A673 (cell line): ENCODE measurements around the gene INO80C. TPM values are rescaled to one million over a fixed set of nuclear protein-coding genes. Genes with fewer than 3 reads are reported as not detected.

ENCODE experiments used
- BruUV-seq: library from RNA; stranded (reverse); fragments of 400-500 nt; replicated peaks from 2 replicates; lab custom pipeline; 2021; lab: Mats Ljungman, UMichigan
- CTCF ChIA-PET: fragments of 300-600 bp; sonication (Branson Sonifier 250); formaldehyde crosslinking; loops from one replicate; lab custom pipeline; 2022; ENCODE audit warnings: antibody characterized with exemption; lab: Charles Lee
- POLR2A ChIA-PET: fragments of 300-600 bp; sonication (Branson Sonifier 250); formaldehyde crosslinking; loops from one replicate; lab custom pipeline; 2022; ENCODE audit warnings: antibody characterized with exemption; ENCODE audit not compliant: low non-redundant PET; lab: Charles Lee
- DNase-seq: peaks from one replicate; pipeline ENCODE4 v3.0.0-alpha.2; 2015; ENCODE audit warnings: low spot score
- H3K27ac ChIP-seq: fragments of 200-600 bp; sonication (generic); 2 replicates; pipeline ENCODE4 v1.5.1; 2016; ENCODE audit warnings: mixed run types, low read depth, mild to moderate bottlenecking, mixed read lengths, antibody characterized with exemption, low read length; ENCODE audit not compliant: poor library complexity, severe bottlenecking
- H3K27me3 ChIP-seq: fragments of 200-600 bp; sonication (generic); replicated peaks from 2 replicates; pipeline ENCODE4 v1.6.1; 2017; ENCODE audit warnings: mixed run types, low read depth, mild to moderate bottlenecking, mixed read lengths, antibody characterized with exemption, low read length; ENCODE audit not compliant: insufficient read depth, poor library complexity
- H3K36me3 ChIP-seq: fragments of 200-600 bp; sonication (generic); 2 replicates; pipeline ENCODE4 v1.6.1; 2016; ENCODE audit warnings: mixed run types, mild to moderate bottlenecking, mixed read lengths, antibody characterized with exemption, low read length; ENCODE audit not compliant: insufficient read depth, poor library complexity, severe bottlenecking
- H3K4me1 ChIP-seq: fragments of 200-600 bp; sonication (generic); 2 replicates; pipeline ENCODE4 v1.6.1; 2017; ENCODE audit warnings: mixed run types, mild to moderate bottlenecking, mixed read lengths, antibody characterized with exemption, low read length; ENCODE audit not compliant: insufficient read depth, poor library complexity, severe bottlenecking
- H3K4me3 ChIP-seq: fragments of 200-600 bp; sonication (generic); 2 replicates; pipeline ENCODE4 v1.5.1; 2016; ENCODE audit warnings: low read depth, mixed run types, mild to moderate bottlenecking, mixed read lengths, low read length; ENCODE audit not compliant: poor library complexity, severe bottlenecking
- H3K9me3 ChIP-seq: fragments of 200-600 bp; sonication (generic); 2 replicates; pipeline ENCODE4 v1.6.1; 2016; ENCODE audit warnings: mixed run types, low read depth, mild to moderate bottlenecking, mixed read lengths, antibody characterized with exemption, low read length; ENCODE audit not compliant: poor library complexity, severe bottlenecking
- CTCF ChIP-seq: fragments of 300-800, 200-600 bp; sonication (generic); conservative IDR thresholded peaks from 2 replicates; pipeline ENCODE4 v1.5.1; 2017; ENCODE audit warnings: low read depth, mild to moderate bottlenecking, antibody characterized with exemption, low read length, moderate library complexity, mixed read lengths
- EZH2 ChIP-seq: fragments of 200-600 bp; sonication (generic); IDR thresholded peaks from 2 replicates; pipeline ENCODE4 v1.6.1; 2017; ENCODE audit warnings: borderline replicate concordance, low read depth, mild to moderate bottlenecking, mixed read lengths, antibody characterized with exemption, low read length; ENCODE audit not compliant: poor library complexity, severe bottlenecking
- intact Hi-C: fragments of 100-400 bp; cut with micrococcal nuclease; formaldehyde crosslinking; loops from one replicate; pipeline ENCODE4 v1.10.0; 2022; ENCODE audit not compliant: unreplicated experiment
- total RNA-seq: library from RNA; stranded (reverse); gene quantifications from 2 replicates; pipeline ENCODE4 v1.2.3, GENCODE V29; 2021

Gene INO80C
- total RNA-seq, 1 experiment from 2014 or later = 36.6 TPM

DNA sequence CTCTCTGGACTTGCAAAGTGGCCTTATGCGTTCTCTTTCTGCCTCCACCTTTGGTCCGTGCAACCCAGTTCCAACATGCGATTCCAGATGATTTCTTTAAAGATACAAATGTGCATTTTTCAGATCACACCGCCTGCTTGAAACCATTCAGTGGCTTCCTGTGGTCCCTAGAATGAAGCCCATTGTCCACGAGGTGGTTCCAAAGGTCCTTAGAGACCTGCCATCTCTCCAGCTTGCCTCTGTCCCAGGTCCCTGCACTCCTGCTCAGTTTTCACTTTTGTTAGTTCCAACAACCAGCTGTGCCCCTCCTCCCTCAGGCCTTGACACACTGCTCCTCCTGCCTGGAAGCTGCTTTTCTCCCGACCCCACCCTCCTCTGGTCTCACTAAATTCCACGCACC, 3.6 kb upstream of the INO80C start:
- intact Hi-C loops = no loop called here
- no peak for DNase-seq
- no peaks in the 10 kb centered on the region for H3K36me3 ChIP-seq
- no peaks in the 10 kb centered on the region for H3K9me3 ChIP-seq
- no peaks in the 10 kb centered on the region for H3K27me3 ChIP-seq
- no peak overlapping the region for H3K4me3 ChIP-seq
- TF ChIP-seq EZH2 (no peak), CTCF (no peak)
- peaks cover 6% of the 10 kb centered on the region for H3K4me1 ChIP-seq
- BruUV-seq = no TSS peak
- CTCF ChIA-PET = no interaction called here
- POLR2A ChIA-PET = no interaction called here
- no peak overlapping the region for H3K27ac ChIP-seq

- Histone ChIP-seq H3K9me3 (no peaks in the 10 kb centered on the region), H3K4me1 (peaks cover 6% of the 10 kb centered on the region), H3K36me3 (no peaks in the 10 kb centered on the region), H3K27me3 (no peaks in the 10 kb centered on the region), H3K27ac (no peak overlapping the region), H3K4me3 (no peak overlapping the region)
- POLR2A ChIA-PET = no interaction called here
- peak; percentile 19 for DNase-seq
- intact Hi-C loops = no loop called here
- TF ChIP-seq CTCF = no peak
- no peak for TF ChIP-seq EZH2
- CTCF ChIA-PET = no interaction called here
- no TSS peak for BruUV-seq
Measured at GRCh38 chr18:35500113-35500512, 2.4 kb upstream of the INO80C start.

GRCh38 chr18:35497027-35497369, 762 bp downstream of the INO80C start:
- no TSS peak for BruUV-seq

More at GRCh38 chr18:35497027-35497369, 762 bp downstream of the INO80C start:
- Histone ChIP-seq H3K27ac (peak overlapping the region; percentile 91), H3K4me3 (peak overlapping the region; percentile 64), H3K27me3 (no peaks in the 10 kb centered on the region), H3K4me1 (peaks cover 6% of the 10 kb centered on the region), H3K9me3 (no peaks in the 10 kb centered on the region), H3K36me3 (no peaks in the 10 kb centered on the region)
- intact Hi-C loops = no loop called here
- CTCF ChIA-PET = no interaction called here
- POLR2A ChIA-PET = no interaction called here
- TF ChIP-seq CTCF = no peak
- TF ChIP-seq EZH2 = no peak
- peak; percentile 46 for DNase-seq
